Activated T-cell treated with anti-CD3 and anti-CD28 coated beads for 4 hours (primary cell): Measurements from ENCODE around the gene ASMTL.
"Not testable (repeated sequence)": the region's sequence is repeated elsewhere in the genome, so short reads cannot be mapped to it uniquely, and the experiment has no call there.

Source experiments
- DNase-seq: peaks from one replicate; pipeline ENCODE4 v3.0.0-alpha.2; 2020

Gene ASMTL

DNA sequence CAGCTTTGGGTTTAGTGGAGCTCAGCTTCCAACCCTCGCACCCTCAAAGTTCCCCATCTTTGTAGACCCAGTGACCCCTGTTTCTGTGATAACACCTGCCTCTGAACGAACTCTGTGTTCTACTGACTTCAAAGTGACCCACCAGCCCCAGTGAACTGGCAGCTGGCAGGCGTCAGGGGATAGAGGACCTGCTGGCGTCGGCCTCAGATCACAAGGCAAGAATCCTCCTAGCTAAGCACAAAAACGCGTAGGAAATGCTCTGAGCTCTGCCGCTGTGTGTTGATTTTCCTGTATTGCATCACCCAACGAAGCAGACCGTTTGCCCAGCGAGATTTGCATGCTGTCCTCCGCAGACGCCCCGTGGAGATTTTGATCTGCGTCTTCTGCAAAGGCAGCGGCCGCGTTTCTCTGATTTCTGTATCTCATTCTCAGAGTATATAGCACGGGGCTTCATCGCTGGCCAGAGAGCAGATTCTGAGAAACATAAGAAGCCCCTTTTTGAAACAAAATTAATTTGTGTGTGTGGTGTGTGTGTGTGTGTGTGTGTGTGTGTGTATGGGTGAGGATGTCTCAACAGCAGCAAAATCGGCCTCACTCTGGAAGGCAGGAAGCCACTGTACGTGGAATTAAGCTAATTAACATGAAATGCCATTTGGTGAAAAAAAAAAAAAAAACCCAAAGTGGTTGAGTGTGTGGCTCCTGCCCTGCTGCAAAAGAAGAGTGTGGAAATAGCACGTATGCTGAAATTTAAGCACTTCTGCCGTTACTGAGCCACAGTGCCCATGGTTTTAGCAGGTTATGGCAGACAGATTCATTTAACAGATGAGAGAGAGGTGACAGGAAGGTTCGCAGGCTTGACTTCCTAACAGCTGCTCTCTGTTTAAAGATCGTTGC lies 29.2 kb upstream of the ASMTL start:
- peak; percentile 59 for DNase-seq

DNA sequence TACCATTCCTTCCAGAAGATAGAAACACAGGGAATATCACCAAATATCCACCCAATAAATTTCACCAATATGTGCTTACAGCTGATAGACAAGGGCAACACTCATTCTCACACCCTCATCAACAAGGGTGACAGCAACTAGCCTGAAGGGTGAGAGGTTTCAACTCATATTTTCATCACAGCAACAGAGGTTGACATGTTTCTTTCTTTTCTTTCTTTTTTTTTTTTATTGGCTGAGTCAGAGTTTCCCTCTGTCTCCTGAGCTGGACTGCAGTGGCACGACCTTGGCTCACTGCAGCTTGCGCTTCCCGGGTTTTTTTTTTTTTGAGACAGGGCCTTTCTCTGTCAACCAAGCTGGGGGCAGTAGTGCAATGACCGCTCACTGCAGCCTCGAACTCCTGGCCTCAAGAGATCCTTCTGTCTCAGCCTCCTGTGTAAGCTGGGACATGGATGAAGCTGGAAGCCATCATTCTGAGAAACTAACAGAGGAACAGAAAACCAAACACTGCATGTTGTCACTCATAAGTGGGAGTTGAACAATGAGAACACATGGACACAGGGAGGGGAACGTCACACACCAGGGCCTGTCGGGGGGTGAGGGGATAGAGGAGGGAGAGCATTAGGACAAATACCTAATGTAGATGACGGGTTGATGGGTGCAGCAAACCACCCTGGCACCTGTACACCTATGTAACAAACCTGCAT lies 27.5 kb upstream of the ASMTL start:
- DNase-seq, result no peak

DNA sequence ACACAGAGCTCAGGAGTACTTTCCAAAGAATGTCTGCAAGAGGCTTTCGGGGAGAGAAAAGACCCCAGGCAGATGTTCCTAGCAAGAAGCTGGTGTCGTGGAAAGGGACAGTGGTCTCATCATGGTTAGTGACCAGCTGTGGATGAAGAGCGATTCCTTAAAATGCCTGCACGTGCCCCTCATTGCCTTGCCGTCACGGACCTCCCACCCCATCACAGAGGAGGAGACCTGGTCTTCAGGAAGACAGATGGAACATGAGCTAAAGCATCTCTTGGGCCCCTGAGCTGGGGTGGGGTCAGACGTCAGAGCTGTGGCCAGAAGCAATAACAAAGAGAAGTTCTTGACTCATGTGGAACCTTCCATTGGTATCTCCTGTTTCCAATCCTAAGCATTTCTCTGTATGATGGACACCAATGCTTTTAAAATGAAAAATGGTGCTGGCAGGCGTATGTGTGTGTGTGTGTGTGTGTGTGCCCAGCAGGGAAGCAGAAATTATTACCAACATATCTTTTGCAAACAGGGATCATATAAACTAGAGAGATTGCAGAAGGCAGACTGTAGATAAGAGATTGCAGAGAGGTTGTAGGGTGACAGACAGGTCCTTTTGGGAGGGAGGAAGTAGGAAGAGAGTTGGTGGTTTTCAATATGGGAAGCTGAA lies 25.2 kb upstream of the ASMTL start:
- no peak for DNase-seq

DNA sequence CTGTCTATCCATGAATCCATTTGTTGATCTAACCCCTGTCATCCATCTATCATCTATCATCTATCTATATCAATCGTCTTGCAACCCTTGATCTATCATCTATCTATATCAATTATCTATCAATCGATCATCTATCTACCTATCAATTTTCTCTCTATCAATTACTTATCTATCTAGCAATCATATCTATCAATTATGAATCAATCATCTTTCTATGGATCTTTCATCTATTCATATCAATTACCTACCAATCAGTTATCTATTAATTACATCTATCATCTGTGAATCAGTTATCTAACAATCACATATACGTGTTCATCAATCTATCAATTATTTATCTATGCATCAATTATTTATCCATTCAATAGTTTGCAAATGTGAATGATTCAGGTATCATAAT lies 24.5 kb upstream of the ASMTL start:
- DNase-seq, result no peak

DNA sequence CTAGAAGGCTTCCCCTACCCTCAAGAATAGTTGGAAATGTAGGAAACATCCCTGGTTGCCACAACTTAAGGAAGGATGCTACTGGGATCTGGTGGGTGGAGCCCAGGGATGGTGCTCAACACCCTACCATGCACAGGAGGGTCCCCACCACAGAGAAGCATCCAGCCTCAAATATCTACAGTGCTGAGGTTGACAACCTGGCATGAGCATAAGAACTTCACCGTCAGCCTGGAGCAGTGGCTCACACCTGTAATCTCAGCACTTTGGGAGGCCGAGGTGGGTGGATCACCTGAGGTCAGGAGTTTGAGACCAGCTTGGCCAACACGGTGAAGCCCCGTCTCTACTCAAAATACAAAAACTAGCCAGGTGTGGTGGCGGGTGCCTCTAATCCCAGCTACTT lies 24.0 kb upstream of the ASMTL start:
- no peak for DNase-seq

DNA sequence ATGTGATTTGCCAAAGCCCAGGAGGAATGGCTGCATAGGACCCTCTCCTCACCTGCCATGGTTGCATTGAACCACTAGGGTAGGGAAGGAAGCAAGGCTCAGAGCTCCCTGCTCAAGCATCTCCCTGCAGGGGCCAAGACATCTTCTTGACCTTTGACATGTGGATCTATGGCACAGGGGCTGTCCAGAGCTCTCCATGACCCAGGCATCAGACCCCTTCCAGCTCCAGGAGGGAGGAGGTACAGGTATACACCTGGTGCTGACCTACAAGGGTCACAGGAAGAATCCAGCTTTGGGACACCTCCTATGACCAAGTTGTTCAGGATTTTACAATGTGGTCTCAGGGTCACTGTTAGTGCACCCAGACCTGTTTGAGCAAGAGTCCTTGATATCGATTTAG lies 23.2 kb upstream of the ASMTL start:
- DNase-seq, result no peak

DNA sequence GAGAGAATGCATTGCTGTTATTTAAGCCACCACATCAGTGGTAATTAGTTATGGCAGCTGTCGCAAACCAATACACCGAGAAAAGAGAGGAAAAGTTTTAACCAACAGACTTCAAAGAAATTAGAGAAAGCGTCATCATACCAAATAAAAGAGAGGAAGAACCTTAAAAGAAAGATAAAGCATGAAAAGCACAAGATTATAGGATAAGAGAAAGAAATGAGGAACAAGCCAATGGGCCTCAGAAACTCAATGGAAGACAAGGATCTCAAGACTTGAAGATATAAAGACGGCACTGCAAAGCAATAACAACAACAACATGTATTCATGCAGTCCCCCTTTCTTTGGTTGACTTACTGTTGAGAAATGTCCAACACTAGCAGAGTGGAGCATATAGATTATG lies 22.8 kb upstream of the ASMTL start:
- DNase-seq, result no peak

DNA sequence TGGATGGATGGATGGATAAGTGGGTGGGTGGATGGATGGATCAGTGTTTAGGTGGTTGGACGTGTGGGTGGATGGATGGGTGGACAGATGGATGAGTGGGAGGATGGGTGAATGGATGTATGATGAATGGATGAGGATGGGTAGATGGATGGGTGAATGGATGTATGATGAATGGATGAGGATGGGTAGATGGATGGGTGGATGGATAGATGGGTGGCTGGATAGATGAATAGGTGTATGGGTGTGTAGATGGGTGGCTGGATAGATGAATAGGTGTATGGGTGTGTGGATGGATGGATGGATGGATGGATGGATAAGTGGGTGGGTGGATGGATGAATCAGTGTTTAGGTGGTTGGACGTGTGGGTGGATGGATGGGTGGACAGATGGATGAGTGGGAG lies 21.9 kb upstream of the ASMTL start:
- DNase-seq, result not testable (repeated sequence)

DNA sequence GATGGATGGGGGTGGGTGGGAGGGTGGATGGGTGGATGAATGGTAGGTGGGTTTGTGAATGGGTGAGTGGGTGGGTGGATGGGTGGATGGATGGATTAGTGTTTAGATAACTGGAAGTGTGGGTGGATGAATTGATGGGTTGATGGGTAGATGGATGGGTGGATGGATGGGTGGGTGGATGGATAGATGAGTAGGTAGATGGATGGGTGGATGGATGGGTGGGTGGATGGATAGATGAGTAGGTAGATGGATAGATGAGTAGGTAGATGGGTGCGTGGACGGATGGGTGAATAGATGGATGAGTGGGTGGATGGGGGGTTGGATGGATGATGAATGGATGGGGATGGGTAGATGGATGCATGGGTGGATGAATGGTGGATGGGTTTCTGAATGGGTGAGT lies 20.3 kb upstream of the ASMTL start:
- DNase-seq, result no peak

DNA sequence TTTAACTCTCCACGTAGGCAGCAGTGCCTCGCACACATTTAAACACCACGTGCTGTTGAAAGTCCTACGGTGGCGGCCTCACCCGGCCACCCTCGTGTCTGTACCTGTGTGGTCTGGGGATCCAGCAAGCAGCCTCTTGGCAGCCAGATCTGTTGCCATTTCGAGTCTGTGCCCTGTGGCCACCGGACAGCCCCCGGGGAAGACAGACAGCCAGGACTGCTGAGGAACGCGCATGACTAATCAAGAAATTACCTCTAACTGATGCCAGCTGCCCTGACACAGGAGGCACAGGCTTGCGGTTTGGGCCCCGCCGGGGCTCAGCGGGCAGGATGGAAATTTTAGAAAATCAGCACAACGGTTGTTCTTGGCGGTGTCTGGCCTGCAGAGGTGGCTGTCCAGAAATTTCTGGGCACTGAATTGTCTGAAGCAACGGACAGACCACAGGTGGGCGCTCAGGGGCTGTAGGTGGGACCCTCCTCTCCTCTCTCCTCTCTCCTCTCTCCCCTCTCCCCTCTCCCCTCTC lies 15.6 kb upstream of the ASMTL start:
- peak; percentile 57 for DNase-seq

DNA sequence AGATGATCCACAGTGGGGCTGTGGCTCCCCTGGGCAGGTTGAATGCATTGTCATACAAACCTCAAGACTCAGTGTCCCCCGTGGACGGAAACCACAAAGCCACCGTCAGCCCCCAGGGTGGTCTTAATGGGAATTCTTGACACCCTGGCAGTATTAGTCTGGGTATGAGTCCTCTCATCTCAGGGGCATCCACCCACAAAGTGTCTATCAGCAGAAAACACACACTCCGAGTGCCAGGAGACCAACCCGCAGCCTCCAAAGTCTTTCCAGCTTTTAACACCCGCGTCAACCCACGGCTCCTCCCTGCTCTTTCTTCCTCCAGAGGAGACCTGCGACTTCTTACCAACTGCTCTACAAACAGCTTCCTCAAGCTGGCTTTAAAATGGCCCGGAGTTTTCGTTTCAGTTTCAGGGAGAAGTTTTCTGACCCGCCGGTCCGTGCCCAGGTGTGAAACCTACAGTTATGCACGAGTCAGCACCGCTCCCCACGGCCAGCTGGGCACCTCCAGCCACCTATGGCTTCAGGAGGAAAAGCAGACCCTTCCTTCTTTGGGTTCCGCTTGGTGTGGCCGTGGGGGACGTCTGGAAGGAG lies 14.4 kb upstream of the ASMTL start:
- DNase-seq, result no peak

DNA sequence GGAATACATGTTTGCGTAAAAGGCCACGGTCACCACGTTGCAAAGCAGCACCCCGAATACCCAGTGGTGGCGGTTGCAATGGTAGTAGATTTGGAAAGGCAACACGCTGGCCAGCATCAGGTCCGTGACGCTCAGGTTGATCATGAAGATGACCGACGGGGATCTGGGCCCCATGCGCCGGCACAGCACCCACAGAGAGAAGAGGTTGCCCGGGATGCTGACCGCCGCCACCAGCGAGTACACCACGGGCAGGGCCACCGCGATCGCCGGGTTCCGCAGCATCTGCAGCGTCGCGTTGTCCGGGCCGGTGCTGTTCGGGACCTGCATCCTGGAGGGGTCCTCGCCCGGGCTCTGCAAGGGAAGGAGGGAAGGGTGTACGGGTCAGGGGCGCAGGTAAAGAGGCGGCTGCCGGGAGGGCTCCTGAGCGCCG lies 13.5 kb upstream of the ASMTL start:
- no peak for DNase-seq

DNA sequence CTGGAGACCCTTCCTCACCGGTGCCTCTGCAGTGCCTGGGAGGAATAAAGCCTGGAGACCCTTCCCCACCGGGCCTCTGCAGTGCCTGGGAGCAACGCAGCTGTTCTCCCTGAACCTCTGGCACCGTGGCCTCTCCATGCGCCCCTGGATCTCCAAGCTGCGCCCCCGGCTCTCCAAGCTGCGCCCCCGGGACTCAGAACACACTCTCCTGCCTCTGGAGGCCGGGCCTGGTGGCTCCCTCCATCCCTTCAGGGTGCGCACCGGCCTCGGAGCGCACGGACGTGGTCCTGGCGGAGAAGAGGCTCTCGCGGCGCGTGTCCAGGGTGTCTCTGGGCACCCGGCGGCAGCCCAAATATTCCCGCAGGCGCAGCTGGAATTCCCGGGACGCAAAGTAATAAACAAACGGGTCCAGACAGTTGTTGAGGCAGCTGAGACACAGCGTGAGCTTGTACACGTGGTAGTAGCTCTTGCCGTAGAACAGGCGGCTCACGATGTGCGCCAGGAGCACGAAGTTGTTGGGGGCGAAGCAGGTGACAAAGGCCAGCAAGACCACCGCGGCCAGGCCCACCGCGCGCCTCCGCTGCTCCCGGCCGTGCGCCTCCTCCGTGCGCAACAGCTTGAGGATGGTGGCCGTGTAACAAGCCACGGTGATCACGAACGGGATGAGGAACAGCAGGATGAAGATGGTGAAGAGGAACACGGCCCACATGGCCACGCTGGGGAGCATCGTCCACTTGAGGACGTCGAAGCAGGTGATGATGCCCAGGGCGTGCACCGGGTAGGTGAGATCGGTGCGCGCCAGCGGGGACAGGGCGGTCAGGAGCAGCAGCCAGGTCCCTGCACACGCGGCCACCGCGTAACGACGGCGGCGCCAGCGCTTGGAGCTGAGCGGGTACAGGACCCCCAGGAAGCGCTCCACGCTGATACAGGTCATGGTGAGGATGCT lies 12.8 kb upstream of the ASMTL start:
- no peak for DNase-seq

DNA sequence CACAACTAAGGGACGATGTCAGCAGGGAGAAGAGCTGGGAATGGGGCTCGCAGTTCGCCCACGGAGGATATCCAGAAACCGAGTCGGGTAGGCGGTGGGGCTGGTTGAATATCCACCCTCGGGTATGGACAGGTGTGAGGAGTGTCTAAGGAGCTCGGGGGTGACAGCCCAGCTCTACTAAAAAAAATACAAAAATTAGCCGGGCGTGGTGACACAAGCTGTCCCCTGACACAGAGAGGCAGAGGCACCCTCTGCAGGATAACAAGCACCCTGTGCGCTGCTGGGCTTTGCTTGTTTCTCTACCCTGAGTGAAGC lies 12.2 kb upstream of the ASMTL start:
- no peak for DNase-seq

DNA sequence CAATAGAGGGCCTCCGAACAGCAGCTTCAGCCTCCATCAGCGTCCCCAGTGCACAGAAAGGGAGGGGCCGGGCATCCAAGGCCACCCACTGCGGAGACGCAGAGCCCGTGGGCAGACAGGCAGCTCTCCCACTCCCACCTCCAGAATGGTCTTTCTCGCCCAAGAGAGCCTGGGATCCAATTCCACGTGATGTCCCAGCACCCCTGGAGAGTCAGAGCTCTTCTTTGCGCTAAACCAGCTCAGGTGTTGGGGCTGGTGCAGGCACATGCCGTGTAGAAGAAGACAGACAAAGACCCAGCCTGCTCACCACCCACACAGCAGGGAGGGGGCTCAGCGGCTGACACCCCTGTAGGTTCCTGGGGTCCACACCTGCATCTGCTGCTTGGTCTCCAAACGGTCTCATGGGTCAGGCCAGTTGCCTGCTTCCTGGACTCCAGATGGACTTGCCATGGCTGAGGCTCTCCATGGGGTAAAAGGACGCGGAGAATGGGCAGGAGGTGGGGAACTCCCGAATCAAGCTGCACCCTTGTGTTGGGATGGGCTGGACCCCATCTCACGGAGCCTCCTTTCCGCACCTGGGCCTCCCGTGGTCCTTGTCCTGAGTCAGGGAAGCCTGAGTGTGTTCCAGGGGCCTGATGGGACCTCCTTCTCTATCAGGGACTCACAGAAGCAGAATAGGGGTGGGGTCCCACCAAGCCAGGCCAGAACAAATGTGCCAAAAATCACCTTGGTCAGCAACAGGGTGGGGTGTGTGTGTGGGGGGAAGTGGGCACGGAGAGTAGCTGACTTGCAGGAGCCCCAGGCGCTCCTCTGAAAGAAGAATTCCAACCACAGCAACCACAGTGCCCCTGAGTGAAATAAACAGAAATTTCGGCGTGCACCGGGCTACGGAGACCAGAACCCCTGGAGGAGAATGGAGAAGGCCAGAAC lies 11.6 kb upstream of the ASMTL start:
- DNase-seq, result no peak

DNA sequence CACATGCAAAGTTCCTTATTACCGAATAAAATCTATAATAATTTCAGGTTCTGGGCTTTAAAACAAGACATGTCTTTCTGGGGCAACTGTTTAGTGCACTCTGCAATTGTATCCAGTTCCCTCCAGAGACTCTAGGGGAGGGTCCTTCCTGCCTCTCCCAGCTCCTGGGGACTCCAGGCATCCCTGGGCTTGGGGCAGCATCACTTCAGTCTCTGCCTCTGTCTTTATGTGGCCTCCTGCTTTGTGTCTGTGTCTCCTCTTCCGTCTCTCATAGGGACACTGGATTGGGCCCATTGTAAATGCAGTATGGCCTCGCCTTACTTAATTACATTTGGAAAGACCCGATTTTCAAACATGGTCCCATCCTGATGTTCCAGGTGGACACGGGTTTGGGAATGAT lies 10.9 kb upstream of the ASMTL start:
- DNase-seq, result no peak

DNA sequence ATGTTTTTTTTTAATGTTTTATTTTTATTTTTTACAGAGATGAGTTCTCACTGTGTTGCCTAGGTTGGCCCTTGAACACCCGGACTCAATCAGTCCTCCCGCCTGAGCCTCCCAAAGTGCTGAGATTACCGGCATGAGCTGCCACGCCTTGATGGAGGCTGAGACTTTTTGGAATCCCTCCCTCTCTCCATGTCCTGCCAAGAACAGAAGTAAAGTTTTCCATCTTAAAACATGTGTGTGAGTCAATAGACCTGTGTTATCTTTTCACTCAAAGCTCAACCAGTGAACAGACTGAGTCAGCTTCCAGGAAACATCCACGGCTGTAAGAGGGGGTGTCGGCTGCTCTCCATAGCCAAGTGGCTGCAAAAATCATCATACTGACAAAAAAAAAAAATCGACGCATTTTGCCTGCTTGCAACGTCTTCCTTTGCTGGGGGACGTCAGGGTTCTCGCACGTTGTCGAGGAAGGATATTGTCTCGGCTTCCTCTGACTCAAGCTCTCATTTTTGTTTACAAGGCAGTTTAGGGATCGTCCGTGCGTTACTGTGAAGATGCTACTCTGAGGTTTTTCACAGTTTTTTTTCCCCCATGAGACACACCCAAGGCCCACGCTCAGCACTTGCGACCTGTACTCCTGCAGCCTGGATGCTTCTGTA lies 10.0 kb upstream of the ASMTL start:
- peak; percentile 53 for DNase-seq

DNA sequence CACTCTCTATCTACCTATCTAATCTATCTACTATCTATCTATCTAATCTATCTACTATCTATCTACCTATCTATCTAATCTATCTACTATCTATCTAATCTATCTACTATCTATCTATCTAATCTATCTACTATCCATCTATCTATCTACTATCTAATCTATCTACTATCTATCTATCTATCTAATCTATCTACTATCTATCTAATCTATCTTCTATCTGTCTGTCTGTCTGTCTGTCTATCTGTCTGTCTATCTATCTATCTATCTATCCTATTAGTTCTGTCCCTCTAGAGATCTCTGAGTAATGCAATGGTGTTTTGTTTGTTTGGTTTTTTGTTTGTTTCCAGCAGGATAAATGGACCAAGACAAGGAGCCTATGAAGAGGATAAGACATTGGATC lies 9.4 kb upstream of the ASMTL start:
- no peak for DNase-seq

DNA sequence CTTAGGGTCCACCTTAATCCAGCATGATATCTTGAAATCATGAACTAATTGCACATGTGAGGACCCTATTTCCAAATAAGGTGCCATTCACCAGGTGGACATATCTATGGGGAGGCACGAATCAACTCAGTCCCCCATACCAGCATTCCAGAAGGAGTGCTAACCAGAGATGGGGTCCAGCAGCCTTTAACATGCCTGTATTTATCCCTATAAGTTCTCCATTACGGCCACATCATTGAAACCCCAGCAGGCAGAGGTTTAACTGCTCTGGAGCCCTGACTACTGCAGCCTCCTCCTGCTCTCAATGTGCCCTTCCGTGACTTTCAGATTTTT lies 3.2 kb upstream of the ASMTL start:
- no peak for DNase-seq

DNA sequence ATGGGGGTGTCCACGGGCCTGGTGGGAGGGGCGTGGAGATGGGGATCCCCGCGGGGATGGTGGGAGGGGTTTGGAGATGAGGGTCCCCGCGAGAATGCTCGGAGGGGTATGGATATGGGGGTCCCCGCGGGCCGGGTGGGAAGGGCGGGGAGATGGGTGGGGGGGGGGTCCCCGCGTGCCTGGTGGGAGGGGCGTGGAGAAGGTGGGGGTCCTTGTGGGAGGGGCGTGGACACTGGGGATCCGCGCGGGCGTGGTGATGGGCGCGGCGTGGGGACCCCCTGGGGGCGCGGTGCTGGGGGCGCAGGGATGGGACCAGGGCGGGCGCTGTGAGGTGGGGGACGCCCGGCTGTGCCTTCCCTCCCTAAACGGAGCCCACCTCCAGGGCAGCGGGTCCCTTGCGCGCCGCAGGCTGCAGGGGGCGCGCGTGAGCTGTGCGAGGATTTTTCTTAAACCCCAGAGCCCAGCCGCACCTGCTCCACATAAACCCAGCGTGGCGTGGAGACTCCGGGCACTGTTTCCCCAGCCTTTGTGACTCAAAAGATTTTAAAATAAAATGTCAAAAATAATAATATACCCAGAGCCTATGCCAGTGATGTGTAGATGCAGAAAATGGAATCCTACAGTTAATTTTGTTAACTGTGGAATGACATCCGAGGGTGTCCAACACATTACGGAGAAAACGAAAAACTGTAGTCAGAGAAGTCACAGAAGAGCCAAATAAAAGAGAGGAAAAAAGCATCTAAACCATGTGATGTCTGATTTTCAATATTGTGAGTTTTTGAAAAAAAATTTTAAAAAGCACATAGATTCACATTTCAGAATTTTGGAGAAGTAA lies 1.5 kb upstream of the ASMTL start:
- DNase-seq, result peak; percentile 91
